ENCODE results near the gene CLK1. TPM values are rescaled to one million over a fixed set of nuclear protein-coding genes. Genes with fewer than 3 reads are reported as not detected.

CLK1 gene
- total RNA-seq, 1 donor from 2014 or later: 184 TPM

DNA sequence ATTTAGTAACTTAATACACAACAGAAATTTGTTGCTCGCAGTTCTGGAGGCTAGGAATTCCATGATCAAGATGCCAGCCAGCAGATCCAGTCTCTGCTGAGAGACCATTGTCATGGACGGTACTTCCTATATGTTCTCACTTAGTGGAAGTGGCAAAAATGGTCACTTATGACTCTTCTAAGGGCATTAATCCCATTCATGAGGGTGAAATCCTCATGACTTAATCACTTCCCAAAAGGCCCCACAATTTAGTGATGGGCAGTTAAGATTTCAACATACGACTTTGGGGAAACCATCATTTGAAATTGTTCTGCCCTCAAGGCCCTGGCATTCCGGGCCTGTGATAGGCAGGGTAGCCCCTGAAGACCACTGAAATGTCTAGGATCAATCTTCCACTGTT lies 29.8 kb downstream of the CLK1 start:
- TF ChIP-seq POLR2A (IDR thresholded peaks at IDR 0.05) (no peak), POLR2AphosphoS5 (IDR thresholded peaks at IDR 0.05; ENCODE audit: insufficient read depth in 1 of 2, low read depth in 1 of 2) (no peak)
- Histone ChIP-seq H3K4me1 (no peaks in the 10 kb centered on the region), H3K27me3 (no peaks in the 10 kb centered on the region), H3K9me3 (no peaks in the 10 kb centered on the region), H3K27ac (no peak overlapping the region), H3K4me3 (no peak overlapping the region), H3K36me3 (no peaks in the 10 kb centered on the region)
- no peak for DNase-seq (ENCODE audit: extremely low spot score in 2 of 2)
- intact Hi-C loops (cut with DNase I): no loop called here

DNA sequence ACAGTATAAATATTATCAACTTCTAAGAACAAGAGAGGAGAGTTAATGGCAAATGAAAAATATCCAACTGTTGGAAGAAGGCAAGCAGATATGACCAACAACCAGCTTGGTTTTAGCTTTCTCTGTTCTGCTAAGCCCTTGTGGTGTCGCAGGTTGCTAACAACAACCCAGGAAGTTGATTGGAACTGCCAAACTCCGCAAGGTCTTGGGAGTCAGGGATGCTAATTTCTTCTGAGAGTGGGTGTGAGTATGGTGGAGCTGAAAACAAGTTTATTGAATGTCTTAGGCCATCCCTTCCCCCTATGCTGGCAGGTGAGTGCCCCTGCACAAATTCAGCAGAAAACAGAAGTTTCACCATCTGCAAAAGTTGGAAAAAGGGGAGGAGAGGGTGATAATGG lies 35.2 kb downstream of the CLK1 start:
- TF ChIP-seq POLR2A (IDR thresholded peaks at IDR 0.05) (no peak), POLR2AphosphoS5 (IDR thresholded peaks at IDR 0.05; ENCODE audit: insufficient read depth in 1 of 2, low read depth in 1 of 2) (no peak)
- TF ChIP-seq, protein P1, sequence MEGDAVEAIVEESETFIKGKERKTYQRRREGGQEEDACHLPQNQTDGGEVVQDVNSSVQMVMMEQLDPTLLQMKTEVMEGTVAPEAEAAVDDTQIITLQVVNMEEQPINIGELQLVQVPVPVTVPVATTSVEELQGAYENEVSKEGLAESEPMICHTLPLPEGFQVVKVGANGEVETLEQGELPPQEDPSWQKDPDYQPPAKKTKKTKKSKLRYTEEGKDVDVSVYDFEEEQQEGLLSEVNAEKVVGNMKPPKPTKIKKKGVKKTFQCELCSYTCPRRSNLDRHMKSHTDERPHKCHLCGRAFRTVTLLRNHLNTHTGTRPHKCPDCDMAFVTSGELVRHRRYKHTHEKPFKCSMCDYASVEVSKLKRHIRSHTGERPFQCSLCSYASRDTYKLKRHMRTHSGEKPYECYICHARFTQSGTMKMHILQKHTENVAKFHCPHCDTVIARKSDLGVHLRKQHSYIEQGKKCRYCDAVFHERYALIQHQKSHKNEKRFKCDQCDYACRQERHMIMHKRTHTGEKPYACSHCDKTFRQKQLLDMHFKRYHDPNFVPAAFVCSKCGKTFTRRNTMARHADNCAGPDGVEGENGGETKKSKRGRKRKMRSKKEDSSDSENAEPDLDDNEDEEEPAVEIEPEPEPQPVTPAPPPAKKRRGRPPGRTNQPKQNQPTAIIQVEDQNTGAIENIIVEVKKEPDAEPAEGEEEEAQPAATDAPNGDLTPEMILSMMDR (IDR thresholded peaks at IDR 0.05): no peak
- H3K27me3 ChIP-seq: no peaks in the 10 kb centered on the region
- no peak for DNase-seq (ENCODE audit: extremely low spot score in 2 of 2)
- H3K9me3 ChIP-seq: no peaks in the 10 kb centered on the region
- no peak overlapping the region for H3K27ac ChIP-seq
- peaks cover 0 to 6% of the 10 kb centered on the region in 2 donors for H3K36me3 ChIP-seq
- H3K4me3 ChIP-seq: no peak overlapping the region
- no peaks in the 10 kb centered on the region for H3K4me1 ChIP-seq
- intact Hi-C loops (cut with DNase I): no loop called here

DNA sequence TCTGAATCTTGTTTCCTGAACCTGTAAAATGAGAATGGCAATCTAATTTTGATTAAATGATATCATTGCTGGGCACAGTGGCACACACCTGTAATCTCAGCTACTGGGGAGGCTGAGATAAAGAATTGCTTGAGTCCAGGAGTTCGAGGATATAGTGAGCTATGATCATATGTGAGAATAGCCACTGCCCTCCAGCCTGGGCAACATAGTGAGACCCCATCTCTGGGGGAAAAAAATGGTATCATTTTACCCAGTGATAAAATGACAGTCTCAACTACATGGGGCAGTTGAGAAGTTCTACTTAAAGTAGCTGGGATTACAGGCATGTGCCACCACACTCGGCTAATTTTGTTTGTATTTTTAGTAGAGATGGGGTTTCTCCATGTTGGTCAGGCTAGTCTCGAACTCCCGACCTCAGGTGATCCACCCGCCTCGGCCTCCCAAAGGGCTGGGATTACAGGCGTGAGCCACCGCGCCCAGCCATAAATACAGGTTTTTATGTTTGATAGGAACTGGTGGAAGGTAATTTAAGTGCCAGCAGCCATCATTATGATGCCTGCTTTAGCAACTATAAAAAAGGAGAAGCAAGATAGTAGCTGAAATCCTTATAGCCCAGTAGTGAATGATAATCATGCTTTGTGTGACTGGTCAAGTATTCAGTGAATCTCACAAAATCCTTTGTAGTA lies 35.7 kb downstream of the CLK1 start:
- no peaks in the 10 kb centered on the region for H3K27me3 ChIP-seq
- H3K36me3 ChIP-seq: peaks cover 0 to 6% of the 10 kb centered on the region in 2 donors
- intact Hi-C loops (cut with DNase I): no loop called here
- no peak overlapping the region for H3K27ac ChIP-seq
- TF ChIP-seq, protein P1 (IDR thresholded peaks at IDR 0.05): no peak
- no peak for TF ChIP-seq POLR2A (IDR thresholded peaks at IDR 0.05)
- no peak for TF ChIP-seq POLR2AphosphoS5 (IDR thresholded peaks at IDR 0.05; ENCODE audit: insufficient read depth in 1 of 2, low read depth in 1 of 2)
- H3K4me3 ChIP-seq: no peak overlapping the region
- no peaks in the 10 kb centered on the region for H3K4me1 ChIP-seq
- no peak for DNase-seq (ENCODE audit: extremely low spot score in 2 of 2)
- no peaks in the 10 kb centered on the region for H3K9me3 ChIP-seq

DNA sequence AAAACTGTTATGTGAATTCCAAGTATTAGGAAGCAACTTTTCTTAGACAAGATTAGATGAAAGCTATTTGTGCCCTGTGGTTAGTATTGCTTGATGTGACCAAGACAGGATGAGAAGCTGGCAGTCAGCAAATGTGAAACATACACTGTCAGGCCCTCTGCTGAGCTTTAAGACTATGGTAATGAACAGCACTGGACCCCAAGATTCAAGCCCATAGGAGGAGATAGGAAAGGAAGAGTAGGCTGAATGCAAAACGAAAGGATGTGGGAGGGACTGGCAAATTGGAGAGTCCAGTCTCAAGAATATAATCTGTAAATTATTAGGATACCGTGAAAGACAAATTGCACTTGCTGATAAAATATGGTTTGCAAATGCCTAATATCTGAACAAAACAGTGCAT lies 36.4 kb downstream of the CLK1 start:
- intact Hi-C loops (cut with DNase I): no loop called here
- Histone ChIP-seq H3K27me3 (no peaks in the 10 kb centered on the region), H3K9me3 (no peaks in the 10 kb centered on the region), H3K36me3 (peaks cover 0 to 6% of the 10 kb centered on the region in 2 donors), H3K27ac (no peak overlapping the region), H3K4me1 (no peaks in the 10 kb centered on the region), H3K4me3 (no peak overlapping the region)
- DNase-seq (ENCODE audit: extremely low spot score in 2 of 2): no peak
- no peak for TF ChIP-seq POLR2AphosphoS5 (IDR thresholded peaks at IDR 0.05; ENCODE audit: insufficient read depth in 1 of 2, low read depth in 1 of 2)
- no peak for TF ChIP-seq POLR2A (IDR thresholded peaks at IDR 0.05)
- TF ChIP-seq, protein P1 (IDR thresholded peaks at IDR 0.05): no peak

DNA sequence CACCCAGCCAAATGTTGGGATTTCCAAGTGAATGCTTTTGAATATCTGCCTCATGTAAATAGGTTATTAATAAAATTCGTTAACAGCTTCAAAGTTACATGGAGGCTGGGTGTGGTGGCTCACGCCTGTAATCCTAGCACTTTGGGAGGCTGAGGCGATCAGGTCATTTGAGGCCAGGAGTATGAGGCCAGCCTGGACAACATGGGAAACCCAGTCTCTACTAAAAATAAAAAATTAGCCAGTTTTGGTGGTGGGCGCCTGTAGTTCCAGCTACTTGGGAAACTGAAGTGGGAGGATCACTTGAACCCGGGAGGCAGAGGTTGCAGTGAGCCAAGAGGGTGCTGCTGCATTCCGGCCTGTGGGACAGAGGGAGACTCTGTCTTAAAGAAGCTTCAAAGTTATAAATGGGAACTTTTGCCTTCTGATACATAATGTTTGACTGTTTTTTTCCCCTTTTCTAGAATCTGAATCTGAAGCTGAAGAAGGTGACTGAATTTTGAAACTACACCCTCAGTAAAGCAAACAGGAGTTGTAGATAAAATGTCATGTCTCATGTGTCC lies 42.7 kb downstream of the CLK1 start:
- Histone ChIP-seq H3K27me3 (no peaks in the 10 kb centered on the region), H3K36me3 (peaks cover 0 to 56% of the 10 kb centered on the region in 2 donors), H3K4me3 (no peak overlapping the region), H3K9me3 (no peaks in the 10 kb centered on the region), H3K27ac (no peak overlapping the region), H3K4me1 (no peaks in the 10 kb centered on the region)
- intact Hi-C loops (cut with DNase I): no loop called here
- TF ChIP-seq POLR2A (IDR thresholded peaks at IDR 0.05) (no peak), POLR2AphosphoS5 (IDR thresholded peaks at IDR 0.05; ENCODE audit: insufficient read depth in 1 of 2, low read depth in 1 of 2) (no peak)
- TF ChIP-seq, protein P1 (IDR thresholded peaks at IDR 0.05): no peak
- DNase-seq (ENCODE audit: extremely low spot score in 2 of 2): no peak
